Endothelial cell of umbilical vein (primary cell): ENCODE data around the gene MALT1. TPM values are rescaled to one million over a fixed set of nuclear protein-coding genes. Genes with fewer than 3 reads are reported as not detected.

ENCODE experiments used
- BruUV-seq: library from RNA; stranded (reverse); fragments of 400-500 nt; replicated peaks from 2 replicates; lab custom pipeline; 2021; lab: Mats Ljungman, UMichigan
- CTCF ChIA-PET: fragments of 300-600, 350-600 bp; sonication (Branson Sonifier 250); formaldehyde crosslinking; loops from one replicate; lab custom pipeline; 2021; ENCODE audit warnings: antibody characterized with exemption, inconsistent platforms; lab: Charles Lee
- POLR2A ChIA-PET: fragments of 300-600, 350-600 bp; sonication (Branson Sonifier 250); formaldehyde crosslinking; loops from one replicate; lab custom pipeline; 2021; ENCODE audit warnings: antibody characterized with exemption, inconsistent platforms; lab: Charles Lee
- DNase-seq: peaks from one replicate; pipeline ENCODE4 v3.0.0-alpha.2; 2011; ENCODE audit warnings: low read depth, low spot score
- FAIRE-seq: peaks from 2 replicates; lab custom pipeline; 2011; peaks lifted over from hg19 to GRCh38; lab: Jason Lieb, UNC
- H2AFZ ChIP-seq: 2 replicates; pipeline ENCODE4 v1.6.0; 2012; ENCODE audit warnings: low read depth, low read length, control low read depth, inconsistent platforms
- H3K27ac ChIP-seq: 2 replicates; pipeline ENCODE4 v1.5.1; 2011; ENCODE audit warnings: low read depth, mild to moderate bottlenecking, control low read depth, low read length, moderate library complexity; ENCODE audit not compliant: insufficient read depth
- H3K27me3 ChIP-seq, 2 experiments: 2 replicates each; pipeline versions ENCODE4 v1.6.0 to v1.6.1; 2011; ENCODE audit warnings: low read length in 2 of 2, mixed read lengths in 1 of 2; ENCODE audit not compliant: control insufficient read depth in 2 of 2, insufficient read depth in 2 of 2
- H3K36me3 ChIP-seq, 2 experiments: 2 replicates in 1 of 2; 3 replicates in 1 of 2; pipeline ENCODE4 v1.5.1; 2011; ENCODE audit warnings: low read length in 2 of 2, mild to moderate bottlenecking in 1 of 2, moderate library complexity in 1 of 2; ENCODE audit not compliant: control insufficient read depth in 2 of 2, insufficient read depth in 2 of 2; ENCODE audit errors: extremely low read depth in 1 of 2
- H3K4me1 ChIP-seq: 3 replicates; pipeline ENCODE4 v1.5.1; 2011; ENCODE audit warnings: mild to moderate bottlenecking, low read length; ENCODE audit not compliant: control insufficient read depth, insufficient read depth; ENCODE audit errors: extremely low read depth
- H3K4me2 ChIP-seq: 2 replicates; pipeline ENCODE4 v1.6.1; 2011; ENCODE audit warnings: low read length, control low read depth, mixed read lengths; ENCODE audit not compliant: insufficient read depth
- H3K4me3 ChIP-seq, 3 experiments: fragments of 200-600 bp in 1 of 3; sonication (generic), shearing (Covaris generic) in 1 of 3; replicated peaks in 1 of 3; 2 replicates each; pipeline ENCODE4 v1.5.1; 2011 to 2016; ENCODE audit warnings: control low read depth in 3 of 3, low read length in 3 of 3, mild to moderate bottlenecking in 2 of 3, inconsistent platforms in 1 of 3, low read depth in 1 of 3, moderate library complexity in 1 of 3; ENCODE audit not compliant: insufficient read depth in 1 of 3
- H3K79me2 ChIP-seq: 2 replicates; pipeline ENCODE4 v1.6.0; 2012; ENCODE audit warnings: low read length, inconsistent platforms; ENCODE audit not compliant: control insufficient read depth, insufficient read depth
- H3K9ac ChIP-seq: replicated peaks from 2 replicates; pipeline ENCODE3; 2011; ENCODE audit warnings: low read length, control low read depth; ENCODE audit not compliant: insufficient read depth; ENCODE audit errors: extremely low read depth
- H3K9me1 ChIP-seq: replicated peaks from 3 replicates; pipeline ENCODE4 v1.6.0; 2011; ENCODE audit warnings: mild to moderate bottlenecking, low read length; ENCODE audit not compliant: control insufficient read depth, insufficient read depth; ENCODE audit errors: extremely low read depth
- H3K9me3 ChIP-seq: replicated peaks from 2 replicates; pipeline ENCODE4 v1.5.1; 2012; ENCODE audit warnings: low read length, inconsistent platforms; ENCODE audit not compliant: control insufficient read depth, insufficient read depth
- H4K20me1 ChIP-seq: replicated peaks from 2 replicates; pipeline ENCODE3; 2011; ENCODE audit warnings: mild to moderate bottlenecking, low read length; ENCODE audit not compliant: control insufficient read depth, insufficient read depth; ENCODE audit errors: extremely low read depth
- EZH2 ChIP-seq: IDR thresholded peaks from 2 replicates; pipeline ENCODE4 v1.6.1; 2012; ENCODE audit warnings: borderline replicate concordance, low read depth, mild to moderate bottlenecking, moderate library complexity, low read length, inconsistent platforms; ENCODE audit not compliant: severe bottlenecking
- FOS ChIP-seq: IDR thresholded peaks from 2 replicates; pipeline ENCODE4 v1.6.1; 2011; ENCODE audit warnings: mild to moderate bottlenecking, low read length, moderate library complexity, borderline replicate concordance; ENCODE audit not compliant: insufficient read depth
- JUN ChIP-seq: IDR thresholded peaks from 2 replicates; pipeline ENCODE4 v1.6.1; 2011; ENCODE audit warnings: borderline replicate concordance, low read depth; ENCODE audit not compliant: insufficient read length, insufficient read depth
- MYC ChIP-seq: IDR thresholded peaks from one replicate; pipeline ENCODE4 v1.6.1; 2011; ENCODE audit warnings: mild to moderate bottlenecking, low read depth, low read length
- POLR2A ChIP-seq: IDR thresholded peaks from 2 replicates; pipeline ENCODE4 v1.6.1; 2012; ENCODE audit warnings: low read depth, mild to moderate bottlenecking, control low read depth, low read length
- POLR2AphosphoS5 ChIP-seq: IDR thresholded peaks from 2 replicates; pipeline ENCODE4 v1.6.1; 2012; ENCODE audit warnings: low read depth, mild to moderate bottlenecking, control low read depth, low read length, moderate library complexity; ENCODE audit not compliant: insufficient read depth
- dilution Hi-C: fragments of 300-500 bp; cut with MboI; formaldehyde crosslinking; loops from one replicate; pipeline ENCODE4 v1.15.0; 2019; ENCODE audit warnings: low sequenced_read_pairs; ENCODE audit not compliant: extremely low pct_ligation_motif_present
- intact Hi-C: fragments of 100-400 bp; cut with micrococcal nuclease; formaldehyde crosslinking; loops from one replicate; pipeline ENCODE4 v1.10.0; 2022
- polyA plus RNA-seq, 4 experiments: library from polyadenylated mRNA; depleted of rRNA in 3 of 4; stranded (reverse) in 3 of 4; unstranded in 1 of 4; fragments of >200 nt; gene quantifications; 2 replicates each; pipeline versions ENCODE4 v1.2.1 to v1.2.3, GENCODE V29; 2011 to 2012; ENCODE audit warnings: missing spikeins in 1 of 4
- total RNA-seq: library from RNA; stranded (reverse); gene quantifications from 2 replicates; pipeline ENCODE4 v1.2.3, GENCODE V29; 2021
- TF ChIP-seq, protein P1 (sequence below): IDR thresholded peaks from 2 replicates; pipeline ENCODE4 v1.6.1; 2011; ENCODE audit not compliant: insufficient read depth, insufficient read length

MALT1 gene
- total and polyA plus RNA-seq, 2 donors (not counting 3 experiments of a cell fraction or from before 2014, with no cell fraction given): 2.8 to 5.1 TPM

DNA sequence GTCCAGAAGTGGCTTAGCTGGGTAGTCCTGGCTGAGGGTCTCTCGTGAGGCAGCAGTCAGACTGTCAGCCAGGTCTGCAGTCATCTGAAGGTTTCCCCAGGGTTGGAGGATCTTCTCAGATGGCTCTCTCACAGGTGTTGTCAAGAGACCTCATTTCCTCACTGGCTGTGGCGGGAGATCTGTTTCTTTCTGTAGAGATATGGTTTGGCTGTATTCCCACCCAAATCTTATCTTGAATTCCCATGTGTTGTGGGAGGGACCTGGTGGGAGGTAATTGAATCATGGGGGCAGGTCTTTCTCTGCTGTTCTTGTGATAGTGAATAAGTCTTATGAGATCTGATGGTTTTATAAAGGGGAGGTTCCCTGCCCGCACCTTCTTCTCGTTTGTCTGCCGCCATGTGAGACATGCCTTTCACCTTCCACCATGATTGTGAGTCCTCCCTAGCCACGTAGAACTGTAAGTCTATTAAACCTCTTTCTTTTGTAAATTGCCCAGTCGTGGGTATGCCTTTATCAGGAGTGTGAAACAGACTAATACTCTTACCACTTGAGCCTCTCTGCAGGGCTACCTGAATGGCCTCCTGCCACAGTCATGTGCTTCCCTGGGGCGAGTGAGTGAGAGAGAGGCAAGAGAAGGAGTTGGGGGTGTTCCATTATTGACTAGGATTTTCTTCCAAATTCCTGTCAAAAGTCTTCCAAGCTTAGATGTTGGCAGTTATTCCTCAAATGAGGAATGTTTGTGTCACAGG lies 23.6 kb downstream of the MALT1 start:
- Histone ChIP-seq H3K36me3 (no peaks in the 10 kb centered on the region), H3K9me1 (no peaks in the 10 kb centered on the region), H3K4me1 (no peaks in the 10 kb centered on the region), H3K9ac (no peak overlapping the region), H3K27ac (no peak overlapping the region), H3K9me3 (no peaks in the 10 kb centered on the region), H3K4me2 (no peak overlapping the region), H3K4me3 (no peak overlapping the region), H2AFZ (no peak overlapping the region), H3K79me2 (no peaks in the 10 kb centered on the region), H3K27me3 (no peaks in the 10 kb centered on the region), H4K20me1 (no peaks in the 10 kb centered on the region)
- TF ChIP-seq, protein P1, sequence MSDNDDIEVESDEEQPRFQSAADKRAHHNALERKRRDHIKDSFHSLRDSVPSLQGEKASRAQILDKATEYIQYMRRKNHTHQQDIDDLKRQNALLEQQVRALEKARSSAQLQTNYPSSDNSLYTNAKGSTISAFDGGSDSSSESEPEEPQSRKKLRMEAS: no peak
- no peak for TF ChIP-seq POLR2AphosphoS5
- no peak for TF ChIP-seq JUN
- TF ChIP-seq FOS: no peak
- TF ChIP-seq POLR2A: no peak
- TF ChIP-seq MYC: no peak
- FAIRE-seq (no peak), DNase-seq (no peak)
- ChIA-PET CTCF (no interaction called here), POLR2A (no interaction called here)
- BruUV-seq: no TSS peak
- dilution Hi-C loops: no loop called here
- intact Hi-C loops: no loop called here

DNA sequence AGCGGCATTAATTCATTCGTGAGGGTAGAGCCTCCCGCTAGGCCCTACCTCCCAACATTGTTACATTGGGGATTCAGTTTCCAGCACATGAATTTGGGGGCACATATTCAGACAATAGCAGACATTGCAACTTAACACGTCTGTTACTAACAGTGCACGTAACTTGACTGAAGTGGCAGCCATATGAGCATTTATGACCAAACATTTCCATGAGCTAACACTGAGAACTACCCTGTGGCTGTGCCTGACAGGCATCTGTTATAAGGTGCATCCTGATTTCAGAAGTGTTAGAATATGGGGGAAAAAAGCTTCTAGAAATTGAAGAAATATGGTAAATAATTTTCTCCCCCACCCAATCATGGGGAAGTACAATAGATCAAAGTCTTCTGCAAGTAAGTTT lies 24.5 kb downstream of the MALT1 start:
- Histone ChIP-seq H3K79me2 (no peaks in the 10 kb centered on the region), H3K4me3 (no peak overlapping the region), H3K27ac (no peak overlapping the region), H2AFZ (no peak overlapping the region), H3K27me3 (no peaks in the 10 kb centered on the region), H3K9me3 (no peaks in the 10 kb centered on the region), H3K4me2 (no peak overlapping the region), H3K9ac (no peak overlapping the region), H4K20me1 (no peaks in the 10 kb centered on the region), H3K36me3 (no peaks in the 10 kb centered on the region), H3K9me1 (no peaks in the 10 kb centered on the region), H3K4me1 (no peaks in the 10 kb centered on the region)
- FAIRE-seq (no peak), DNase-seq (no peak)
- ChIA-PET POLR2A (no interaction called here), CTCF (no interaction called here)
- dilution Hi-C loops: no loop called here
- no peak for TF ChIP-seq MYC
- TF ChIP-seq FOS: no peak
- TF ChIP-seq POLR2AphosphoS5: no peak
- no peak for TF ChIP-seq EZH2
- TF ChIP-seq, protein P1: no peak
- TF ChIP-seq JUN: no peak
- BruUV-seq: no TSS peak
- intact Hi-C loops: no loop called here
